HG03060 (cell line): ENCODE results near the gene DPH1.

ENCODE experiments used
- ATAC-seq: cut with Tn5 transposase; IDR thresholded peaks from one replicate; pipeline ENCODE4 v1.9.1; 2021; ENCODE audit warnings: low read depth, moderate number of reproducible peaks; ENCODE audit not compliant: unreplicated experiment

The DPH1 gene

DNA sequence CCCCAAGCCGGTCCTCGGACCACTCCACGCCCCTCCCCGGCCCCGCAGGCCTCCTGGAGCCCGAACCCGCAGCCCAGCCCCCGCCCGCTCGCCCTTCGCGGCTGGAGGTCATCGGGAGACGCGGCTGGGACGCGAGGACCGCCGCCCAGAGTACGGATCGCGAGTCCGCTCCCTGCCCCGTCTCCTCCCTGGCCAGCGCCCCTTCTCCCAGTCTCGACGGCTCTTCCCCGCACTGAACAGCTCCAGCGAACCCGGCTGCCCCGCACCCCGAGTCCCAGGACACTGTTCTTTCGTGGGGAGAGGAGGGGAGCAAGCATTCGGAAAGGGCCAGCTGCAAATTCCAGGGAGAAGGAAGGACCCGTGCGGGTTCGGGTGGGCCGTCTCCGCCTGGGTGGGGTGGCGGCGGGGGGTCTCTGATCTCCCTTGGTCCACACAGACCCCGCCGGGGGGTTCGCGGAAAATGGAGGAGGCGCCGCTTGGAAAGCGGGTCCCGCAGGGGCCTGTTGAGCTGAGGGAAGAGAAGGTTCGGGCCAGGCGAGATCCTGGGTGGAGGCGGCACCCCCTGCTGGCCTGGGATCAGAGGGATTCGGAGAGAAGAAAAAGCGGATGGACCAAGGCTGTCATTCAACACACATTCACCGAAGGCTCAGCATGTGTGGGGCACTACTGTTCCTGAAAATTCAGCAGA lies 4.2 kb upstream of the DPH1 start:
- no peak for ATAC-seq

DNA sequence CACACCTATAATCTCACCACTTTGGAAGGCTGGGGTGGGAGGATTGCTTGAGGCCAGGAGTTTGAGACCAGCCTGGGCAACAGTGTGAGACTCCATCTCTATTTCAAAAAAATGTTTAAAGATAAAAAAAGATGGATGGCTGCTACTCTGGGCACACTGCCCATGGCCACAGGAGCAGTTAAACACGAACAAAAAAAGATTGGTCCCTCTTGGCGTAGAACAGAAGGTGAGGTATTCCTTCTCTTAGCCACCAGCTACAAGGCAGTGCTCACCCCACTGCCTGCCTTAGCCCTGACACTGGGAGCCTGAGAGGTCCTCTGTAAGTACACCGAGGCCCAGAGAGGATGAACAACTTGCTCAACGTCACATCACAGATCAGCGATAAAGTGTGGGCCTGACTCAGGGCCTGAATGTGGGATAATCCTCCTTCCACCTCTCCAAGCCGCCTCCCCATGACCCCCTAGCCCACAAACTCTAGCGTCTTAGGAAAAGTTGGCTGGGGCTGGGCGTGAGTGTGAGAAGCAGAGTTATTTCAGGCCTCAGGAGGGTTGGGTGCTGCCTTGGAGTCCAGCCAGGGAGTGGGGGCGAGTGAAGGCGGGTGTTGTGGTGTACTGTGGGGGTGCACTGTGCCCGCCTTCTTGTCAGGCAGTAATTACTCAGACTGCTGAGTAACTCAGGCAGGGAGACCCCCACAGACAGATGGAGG lies 2.3 kb upstream of the DPH1 start:
- ATAC-seq: no peak

GRCh38 chr17:2028234-2028614 lies 1.7 kb upstream of the DPH1 start:
- ATAC-seq: no peak

DNA sequence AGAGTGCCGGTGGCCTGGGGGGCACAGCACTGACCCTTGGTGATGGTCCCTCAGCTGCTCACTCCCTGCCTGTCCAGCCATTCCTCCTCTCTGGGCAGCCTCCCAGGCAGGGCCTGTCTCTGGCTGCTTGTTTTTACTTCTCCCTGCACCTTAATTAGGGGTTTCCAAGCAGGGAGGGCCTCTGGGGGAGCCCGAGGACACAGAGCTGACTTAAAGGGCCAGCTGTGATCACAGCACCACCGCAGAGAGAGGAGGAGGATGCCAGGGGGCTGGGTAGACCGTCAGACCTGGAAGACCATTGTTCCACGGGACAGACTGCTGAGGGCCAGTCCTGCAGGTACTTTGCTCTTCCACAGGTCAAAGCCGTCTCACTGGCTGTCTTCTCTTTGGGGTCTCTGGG lies 1.2 kb upstream of the DPH1 start:
- no peak for ATAC-seq

DNA sequence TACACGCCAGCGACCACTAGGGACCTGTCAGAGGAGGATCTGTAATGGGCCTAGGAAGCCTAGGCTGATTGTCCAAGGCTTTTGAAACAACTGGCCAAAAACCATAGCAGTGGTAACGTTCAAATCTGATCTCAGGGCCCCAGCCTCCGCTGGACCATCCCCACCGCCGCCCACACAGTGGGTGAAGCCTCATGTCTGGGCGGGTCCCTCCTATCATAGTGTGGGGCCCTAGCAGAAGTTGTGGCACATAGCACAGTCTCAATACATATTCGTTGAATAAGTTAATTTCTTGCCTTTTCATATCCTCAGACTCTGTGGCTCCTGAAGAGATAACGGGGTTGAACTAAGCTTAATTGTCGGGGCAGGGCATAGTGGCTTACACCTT lies 818 bp downstream of the DPH1 start:
- no peak for ATAC-seq

DNA sequence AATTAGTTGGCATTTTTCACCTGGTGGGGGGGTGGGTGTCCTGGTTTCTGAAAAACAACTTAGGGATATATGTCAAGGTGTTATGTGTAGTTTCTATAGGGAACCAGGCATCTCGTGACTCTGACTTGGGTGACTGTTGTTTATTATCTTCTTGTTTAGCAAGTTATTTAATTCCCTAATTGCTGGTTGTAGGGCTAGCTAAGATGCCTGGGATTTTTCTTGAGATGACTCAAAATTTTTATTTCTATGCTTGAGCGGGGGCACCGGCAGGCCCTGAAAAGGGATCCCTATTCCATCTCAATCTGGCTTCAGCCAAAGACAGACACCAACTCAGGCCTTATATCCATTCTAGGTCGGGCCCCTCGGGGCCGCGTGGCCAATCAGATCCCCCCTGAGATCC lies 3.2 kb downstream of the DPH1 start:
- no peak for ATAC-seq

DNA sequence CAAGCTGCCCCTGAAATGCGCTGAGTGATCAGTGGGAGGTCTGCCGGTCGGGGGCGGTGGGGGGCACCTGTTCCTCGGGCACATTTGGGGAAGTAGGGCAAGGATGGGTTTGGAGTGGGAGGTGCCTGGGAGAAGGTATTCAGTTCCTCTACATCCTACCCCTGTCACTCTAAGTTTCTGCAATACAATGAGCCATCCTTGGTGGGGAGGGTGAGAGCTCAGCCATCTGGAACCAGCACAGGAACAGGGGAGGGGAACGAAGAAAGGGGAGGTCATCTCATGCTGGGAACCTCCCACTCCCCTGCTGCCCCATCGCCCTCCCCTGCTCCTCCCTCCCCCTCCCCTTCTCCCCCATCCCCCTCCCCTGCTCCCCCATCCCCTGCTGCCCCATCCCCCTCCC lies 4.2 kb downstream of the DPH1 start:
- no peak for ATAC-seq

DNA sequence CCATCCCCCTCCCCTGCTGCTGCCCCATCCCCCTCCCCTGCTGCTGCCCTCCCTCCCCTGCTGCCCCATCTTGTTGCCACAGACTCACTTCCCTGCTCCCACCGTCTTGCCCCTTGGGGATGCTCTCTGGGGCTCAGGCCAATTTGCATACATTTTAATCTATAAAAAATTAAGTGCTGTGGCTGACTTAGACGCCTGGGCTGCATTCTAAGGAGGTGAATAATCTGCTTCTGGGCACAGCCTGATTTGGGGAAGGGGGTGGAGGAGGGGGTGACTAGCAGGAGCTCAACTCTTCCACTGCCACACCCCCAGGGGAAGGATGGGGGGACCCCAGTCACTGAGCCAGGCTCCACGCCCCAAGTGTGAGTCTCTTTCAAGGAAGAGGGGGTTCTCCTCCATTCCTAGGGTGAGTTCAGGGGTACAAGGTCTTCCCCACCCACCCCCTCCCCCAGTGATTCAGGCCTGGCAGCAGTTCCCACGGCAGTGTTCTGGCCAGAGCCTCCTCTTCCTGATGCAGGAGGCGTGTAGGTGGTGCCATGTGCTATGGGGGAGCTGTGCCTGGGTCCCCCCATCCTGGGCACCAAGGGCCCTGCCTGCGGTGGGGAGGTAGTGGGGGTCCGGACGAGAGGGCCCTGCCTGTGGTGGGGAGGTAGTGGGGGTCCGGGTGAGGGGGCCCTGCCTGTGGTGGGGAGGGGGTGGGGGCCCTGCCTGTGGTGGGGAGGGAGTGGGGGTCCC lies 5.0 kb downstream of the DPH1 start:
- ATAC-seq: no peak

- no peak for ATAC-seq
These were observed 5.9 kb downstream of the DPH1 start for GRCh38 chr17:2035541-2036488.

DNA sequence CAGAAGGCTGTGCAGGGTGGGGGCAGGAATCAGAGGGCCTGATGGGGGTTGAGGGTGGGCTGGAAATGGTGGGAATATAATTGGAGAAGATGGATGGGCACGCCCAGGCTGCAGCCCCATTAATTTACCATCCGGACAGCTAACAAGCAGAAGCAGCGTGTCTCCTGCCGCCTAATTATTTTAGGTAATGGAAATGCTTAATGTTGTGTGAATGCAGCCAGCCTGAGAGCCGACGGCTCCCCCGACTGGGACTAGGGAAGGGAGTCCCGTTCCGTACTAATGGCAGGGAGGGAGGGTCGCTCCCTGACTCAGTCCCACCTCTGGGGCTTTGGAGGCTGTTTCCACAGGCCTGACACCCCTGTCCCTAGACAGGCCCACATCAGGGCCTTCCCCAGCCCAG lies 7.2 kb downstream of the DPH1 start:
- no peak for ATAC-seq

DNA sequence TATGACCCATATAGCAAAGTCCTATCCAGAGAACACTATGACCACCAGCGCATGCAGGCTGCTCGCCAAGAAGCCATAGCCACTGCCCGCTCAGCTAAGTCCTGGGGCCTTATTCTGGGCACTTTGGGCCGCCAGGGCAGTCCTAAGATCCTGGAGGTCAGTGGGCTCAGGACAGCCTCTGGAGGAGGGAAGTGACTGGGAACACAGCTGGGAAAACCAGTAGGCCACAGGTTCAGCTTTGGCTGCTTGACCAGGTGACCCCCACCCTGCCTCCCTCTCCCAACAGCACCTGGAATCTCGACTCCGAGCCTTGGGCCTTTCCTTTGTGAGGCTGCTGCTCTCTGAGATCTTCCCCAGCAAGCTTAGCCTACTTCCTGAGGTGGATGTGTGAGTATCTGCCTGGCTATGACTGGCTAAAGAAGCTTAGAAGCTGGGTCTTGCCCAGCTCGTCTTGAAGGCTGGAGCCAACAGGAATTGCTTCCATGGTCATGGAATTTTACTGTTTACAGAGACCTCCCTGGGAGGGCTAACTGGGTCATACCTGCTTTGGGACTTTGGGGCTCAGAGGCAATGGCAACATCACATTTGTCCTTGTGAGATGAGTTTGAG lies 10.4 kb downstream of the DPH1 start:
- ATAC-seq: no peak

DNA sequence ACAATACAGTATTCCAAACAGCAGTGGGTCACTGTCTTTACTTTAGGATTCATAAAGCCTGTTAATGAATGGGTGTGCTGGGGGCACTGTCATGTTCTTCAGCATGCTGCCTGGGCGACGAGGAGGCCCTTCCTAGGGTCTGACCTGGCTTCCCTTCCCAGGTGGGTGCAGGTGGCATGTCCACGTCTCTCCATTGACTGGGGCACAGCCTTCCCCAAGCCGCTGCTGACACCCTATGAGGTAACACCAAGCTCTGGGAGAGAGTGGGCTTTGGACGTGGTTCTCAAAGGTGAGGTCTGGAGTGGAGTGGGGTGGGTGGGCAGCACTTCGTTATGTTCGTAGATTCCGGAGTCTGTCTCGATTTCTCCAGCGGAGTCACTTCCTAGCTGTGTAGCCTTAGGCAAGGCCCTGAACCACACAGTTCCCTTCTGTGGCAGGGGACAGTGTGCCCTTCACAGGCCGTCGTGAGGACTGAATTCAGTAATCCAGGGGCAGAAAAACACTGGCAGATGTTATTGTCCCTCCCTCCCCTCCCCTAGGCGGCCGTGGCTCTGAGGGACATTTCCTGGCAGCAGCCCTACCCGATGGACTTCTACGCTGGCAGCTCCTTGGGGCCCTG lies 11.1 kb downstream of the DPH1 start:
- ATAC-seq: no peak

- peak; percentile 76 for ATAC-seq
These were observed 11.8 kb downstream of the DPH1 start, which contains the start of gene OVCA2 for GRCh38 chr17:2041561-2042389. TSS of gene OVCA2 (plus strand) at chr17:2042022. CDS start at chr17:2042048, 26 bp downstream.

DNA sequence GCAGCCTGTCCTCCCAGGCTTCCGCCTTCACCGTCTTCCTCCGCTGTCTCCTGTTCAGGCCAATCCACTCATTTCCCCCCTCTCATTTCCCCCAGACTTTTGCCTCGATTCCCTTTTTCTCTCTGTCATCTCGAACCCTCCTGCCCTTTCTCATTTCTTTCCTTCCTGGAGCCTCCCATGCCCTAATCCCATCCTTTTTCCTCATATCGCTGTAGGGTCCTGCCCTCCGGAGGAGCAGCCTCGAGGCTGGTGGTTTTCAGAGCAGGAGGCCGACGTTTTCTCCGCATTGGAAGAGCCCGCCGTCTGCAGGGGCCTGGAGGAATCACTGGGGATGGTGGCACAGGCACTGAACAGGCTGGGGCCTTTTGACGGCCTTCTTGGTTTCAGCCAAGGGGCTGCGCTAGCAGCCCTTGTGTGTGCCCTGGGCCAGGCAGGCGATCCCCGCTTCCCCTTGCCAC lies 12.5 kb downstream of the DPH1 start:
- ATAC-seq: no peak

DNA sequence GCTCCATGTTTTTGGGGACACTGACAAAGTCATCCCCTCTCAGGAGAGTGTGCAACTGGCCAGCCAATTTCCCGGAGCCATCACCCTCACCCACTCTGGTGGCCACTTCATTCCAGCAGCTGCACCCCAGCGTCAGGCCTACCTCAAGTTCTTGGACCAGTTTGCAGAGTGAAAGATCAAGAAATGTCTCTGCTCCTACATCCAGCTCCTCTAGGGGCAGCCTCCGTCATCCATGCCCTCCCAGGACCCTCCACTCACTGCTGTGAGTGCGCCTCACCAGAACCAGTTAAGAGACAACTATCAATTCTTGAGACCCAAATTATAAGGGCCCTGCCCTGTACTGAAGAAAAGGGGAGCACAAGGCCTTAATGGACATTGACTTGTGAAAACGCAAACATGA lies 13.0 kb downstream of the DPH1 start:
- ATAC-seq: no peak

GRCh38 chr17:2043785-2044184 lies 13.8 kb downstream of the DPH1 start:
- ATAC-seq: no peak

DNA sequence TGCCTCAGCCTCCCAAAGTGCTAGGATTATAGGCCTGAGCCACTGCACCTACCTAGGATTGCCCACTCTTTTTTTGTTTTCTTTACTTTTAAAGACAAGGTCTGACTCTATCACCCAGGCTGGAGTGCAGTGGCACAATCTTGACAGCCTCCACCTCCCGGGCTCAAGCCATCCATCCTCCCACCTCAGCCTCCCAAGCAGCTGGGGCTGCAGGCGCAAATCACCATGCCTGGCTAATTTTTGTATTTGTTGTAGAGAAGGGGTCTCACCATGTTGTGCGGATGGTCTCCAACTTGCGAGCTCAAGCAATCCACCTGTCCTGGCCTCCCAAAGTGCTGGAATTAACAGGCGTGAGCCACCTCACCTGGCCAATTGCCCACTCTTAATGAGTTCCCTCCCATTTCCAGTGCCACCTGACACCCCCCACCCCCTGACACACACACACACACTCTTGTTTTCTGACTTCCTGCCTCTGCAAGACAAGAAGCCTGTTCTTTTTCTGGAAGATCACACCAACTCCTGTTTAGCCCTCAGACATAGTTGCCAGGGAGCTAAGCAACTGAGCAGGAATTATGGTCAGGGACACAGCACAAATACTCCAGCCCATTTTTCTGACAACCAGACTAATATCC lies 14.4 kb downstream of the DPH1 start:
- no peak for ATAC-seq

GRCh38 chr17:2047590-2047989 lies 17.6 kb downstream of the DPH1 start:
- no peak for ATAC-seq
